H1 (cell line): ENCODE measurements around the gene SYT2. TPM values are rescaled to one million over a fixed set of nuclear protein-coding genes. Genes with fewer than 3 reads are reported as not detected.

Experiments used
- CTCF ChIA-PET: fragments of 300-600 bp; sonication (Branson Sonifier 250); formaldehyde crosslinking; loops from one replicate; lab custom pipeline; 2021; ENCODE audit not compliant: partially characterized antibody; lab: Charles Lee
- POLR2A ChIA-PET: fragments of 300-600 bp; sonication (Branson Sonifier 250); formaldehyde crosslinking; loops from one replicate; lab custom pipeline; 2021; ENCODE audit warnings: inconsistent platforms; ENCODE audit not compliant: partially characterized antibody; lab: Charles Lee
- DNase-seq, 2 experiments: peaks; one replicate each; pipeline versions ENCODE4 v3.0.0 to v3.0.0-alpha.2; 2010 to 2022; ENCODE audit warnings: low spot score in 2 of 2, low read depth in 1 of 2, mixed read lengths in 1 of 2
- FAIRE-seq: peaks from 2 replicates; lab custom pipeline; 2011; peaks lifted over from hg19 to GRCh38; lab: Jason Lieb, UNC
- H2AFZ ChIP-seq: 2 replicates; pipeline ENCODE4 v1.8.1; 2012; ENCODE audit warnings: low read length, inconsistent platforms
- H2AK5ac ChIP-seq: 2 replicates; pipeline ENCODE4 v1.6.1; 2013; ENCODE audit warnings: low read depth, low read length
- H2BK120ac ChIP-seq: replicated peaks from 2 replicates; pipeline ENCODE3; 2013; ENCODE audit warnings: low read depth, low read length, inconsistent platforms
- H2BK12ac ChIP-seq: 2 replicates; pipeline ENCODE4 v1.6.1; 2013; ENCODE audit warnings: low read depth, low read length
- H2BK15ac ChIP-seq: 2 replicates; pipeline ENCODE4 v1.6.1; 2013; ENCODE audit warnings: low read length
- H2BK20ac ChIP-seq: 2 replicates; pipeline ENCODE4 v1.6.1; 2013; ENCODE audit warnings: low read length
- H2BK5ac ChIP-seq: 2 replicates; pipeline ENCODE4 v1.6.1; 2013; ENCODE audit warnings: low read depth, low read length
- H3K14ac ChIP-seq: 2 replicates; pipeline ENCODE4 v1.6.1; 2013; ENCODE audit warnings: inconsistent platforms; ENCODE audit not compliant: insufficient read length
- H3K18ac ChIP-seq: 2 replicates; pipeline ENCODE4 v1.6.1; 2013; ENCODE audit warnings: low read length; ENCODE audit errors: extremely low read depth
- H3K23ac ChIP-seq: 2 replicates; pipeline ENCODE4 v1.6.1; 2013; ENCODE audit warnings: inconsistent platforms; ENCODE audit not compliant: insufficient read length
- H3K23me2 ChIP-seq: 2 replicates; pipeline ENCODE4 v1.6.1; 2013; ENCODE audit warnings: low read depth, low read length
- H3K27ac ChIP-seq: 2 replicates; pipeline ENCODE4 v1.6.1; 2011; ENCODE audit warnings: low read depth, low read length, inconsistent platforms
- H3K27me3 ChIP-seq, 4 experiments: replicated peaks in 1 of 4; 1 replicate in 1 of 4; 2 replicates in 3 of 4; pipeline versions ENCODE4 v1.6.1 to v1.8.1; 2011 to 2013; ENCODE audit warnings: low read length in 3 of 4, mild to moderate bottlenecking in 3 of 4, inconsistent platforms in 2 of 4, mixed read lengths in 2 of 4, moderate library complexity in 1 of 4; ENCODE audit not compliant: control insufficient read depth in 3 of 4, insufficient read depth in 3 of 4; ENCODE audit errors: extremely low read depth in 1 of 4
- H3K36me3 ChIP-seq, 4 experiments: 2 replicates each; pipeline versions ENCODE4 v1.6.1 to v1.8.1; 2011 to 2013; ENCODE audit warnings: mild to moderate bottlenecking in 4 of 4, low read length in 3 of 4, moderate library complexity in 2 of 4, control low read depth in 1 of 4, inconsistent platforms in 1 of 4; ENCODE audit not compliant: insufficient read depth in 4 of 4, control insufficient read depth in 2 of 4
- H3K4ac ChIP-seq: replicated peaks from 2 replicates; pipeline ENCODE3; 2013; ENCODE audit warnings: low read length, low read depth, mixed read lengths, inconsistent platforms; ENCODE audit not compliant: insufficient read length
- H3K4me1 ChIP-seq, 4 experiments: replicated peaks in 1 of 4; 1 replicate in 1 of 4; 2 replicates in 3 of 4; pipeline versions ENCODE4 v1.6.1 to v1.8.1; 2011 to 2013; ENCODE audit warnings: low read length in 3 of 4, inconsistent platforms in 2 of 4, mixed read lengths in 1 of 4; ENCODE audit not compliant: insufficient read depth in 4 of 4, control insufficient read depth in 3 of 4
- H3K4me2 ChIP-seq, 2 experiments: 2 replicates each; pipeline versions ENCODE4 v1.6.1 to v1.8.1; 2011 to 2013; ENCODE audit warnings: low read depth in 2 of 2, low read length in 2 of 2, control low read depth in 1 of 2, inconsistent platforms in 1 of 2, mild to moderate bottlenecking in 1 of 2; ENCODE audit not compliant: insufficient read depth in 1 of 2
- H3K4me3 ChIP-seq, 4 experiments: fragments of 200-600, 300-600 bp in 1 of 4; sonication (generic), shearing (Covaris generic), sonication (Bioruptor Twin) in 1 of 4; 2 replicates each; pipeline versions ENCODE4 v1.5.1 to v1.8.1; 2011 to 2016; ENCODE audit warnings: low read length in 4 of 4, low read depth in 3 of 4, control low read depth in 2 of 4, inconsistent platforms in 2 of 4, mild to moderate bottlenecking in 2 of 4, mixed read lengths in 1 of 4, moderate library complexity in 1 of 4; ENCODE audit not compliant: insufficient read depth in 2 of 4; ENCODE audit errors: extremely low read depth in 1 of 4
- H3K56ac ChIP-seq: replicated peaks from 2 replicates; pipeline ENCODE3; 2013; ENCODE audit warnings: low read depth, mild to moderate bottlenecking, mixed read lengths, low read length, inconsistent platforms; ENCODE audit not compliant: insufficient read length
- H3K79me1 ChIP-seq: 2 replicates; pipeline ENCODE4 v1.6.1; 2013; ENCODE audit warnings: low read depth, low read length, control low read depth
- H3K79me2 ChIP-seq, 2 experiments: 2 replicates each; pipeline versions ENCODE4 v1.6.1 to v1.8.1; 2012 to 2013; ENCODE audit warnings: low read length in 2 of 2, mild to moderate bottlenecking in 2 of 2, inconsistent platforms in 1 of 2; ENCODE audit not compliant: insufficient read depth in 2 of 2, control insufficient read depth in 1 of 2
- H3K9ac ChIP-seq, 4 experiments: replicated peaks in 1 of 4; 1 replicate in 1 of 4; 2 replicates in 3 of 4; pipeline versions ENCODE4 v1.6.1 to v1.8.1; 2011 to 2013; ENCODE audit warnings: low read depth in 3 of 4, low read length in 3 of 4, control low read depth in 2 of 4, mild to moderate bottlenecking in 2 of 4, moderate library complexity in 2 of 4, inconsistent platforms in 1 of 4; ENCODE audit errors: extremely low read depth in 1 of 4
- H3K9me3 ChIP-seq, 2 experiments: 2 replicates each; pipeline versions ENCODE4 v1.6.1 to v1.8.1; 2012 to 2013; ENCODE audit warnings: mild to moderate bottlenecking in 2 of 2, moderate library complexity in 2 of 2, control low read depth in 1 of 2, inconsistent platforms in 1 of 2, low read depth in 1 of 2, low read length in 1 of 2, mixed read lengths in 1 of 2; ENCODE audit not compliant: insufficient read depth in 2 of 2
- H4K20me1 ChIP-seq, 2 experiments: replicated peaks in 1 of 2; 2 replicates each; pipeline versions ENCODE3 to v1.8.1; 2011 to 2013; ENCODE audit warnings: inconsistent platforms in 2 of 2, low read length in 2 of 2, mild to moderate bottlenecking in 1 of 2; ENCODE audit not compliant: insufficient read depth in 2 of 2, control insufficient read depth in 1 of 2
- H4K5ac ChIP-seq: 2 replicates; pipeline ENCODE4 v1.6.1; 2013; ENCODE audit warnings: low read length, low read depth, mixed read lengths, inconsistent platforms; ENCODE audit not compliant: insufficient read length
- H4K8ac ChIP-seq: 2 replicates; pipeline ENCODE4 v1.8.0; 2013; ENCODE audit warnings: mild to moderate bottlenecking, moderate library complexity, low read length, inconsistent platforms; ENCODE audit not compliant: insufficient read depth; ENCODE audit errors: extremely low read depth
- H4K91ac ChIP-seq: replicated peaks from 2 replicates; pipeline ENCODE3; 2013; ENCODE audit warnings: low read length, mixed read lengths, inconsistent platforms; ENCODE audit not compliant: insufficient read length
- CEBPB ChIP-seq: IDR thresholded peaks from 2 replicates; pipeline ENCODE4 v1.6.1; 2012; ENCODE audit warnings: low read depth, low read length
- GABPA ChIP-seq: IDR thresholded peaks from 2 replicates; pipeline ENCODE4 v1.6.1; 2011; ENCODE audit warnings: mild to moderate bottlenecking, low read length, moderate library complexity, borderline replicate concordance; ENCODE audit not compliant: insufficient read depth
- HDAC6 ChIP-seq: IDR thresholded peaks from one replicate; pipeline ENCODE4 v1.7.1; 2012; ENCODE audit warnings: low read depth, mild to moderate bottlenecking, inconsistent platforms, low read length, moderate library complexity
- RXRA ChIP-seq: IDR thresholded peaks from 2 replicates; pipeline ENCODE4 v1.6.1; 2011; ENCODE audit warnings: low read depth, mild to moderate bottlenecking, low read length, moderate library complexity; ENCODE audit not compliant: insufficient read depth
- SP4 ChIP-seq: IDR thresholded peaks from 2 replicates; pipeline ENCODE4 v1.6.1; 2012; ENCODE audit warnings: low read length, inconsistent platforms
- WGBS, 2 experiments: shearing (Covaris generic) in 1 of 2; methylation state at CpG; one replicate each; pipeline versions ENCODE4 v1.1.6 to v1.1.7; 2013 to 2015; ENCODE audit warnings: low lambda C conversion rate in 2 of 2, mixed read lengths in 2 of 2, inconsistent platforms in 1 of 2, low coverage in 1 of 2, missing lambda C conversion rate in 1 of 2; ENCODE audit not compliant: insufficient replicate concordance in 2 of 2, insufficient coverage in 1 of 2, insufficient read length in 1 of 2; ENCODE audit errors: extremely low coverage in 1 of 2, missing lambda C conversion rate in 1 of 2; 5-methylcytosine and 5-hydroxymethylcytosine counted together
- polyA plus RNA-seq, 7 experiments: library from polyadenylated mRNA; depleted of rRNA in 3 of 7; stranded (reverse) in 5 of 7; unstranded in 2 of 7; fragments of >200 nt in 5 of 7; fragments of 200-250 nt in 2 of 7; gene quantifications; 1 replicate in 5 of 7; 2 replicates in 1 of 7; 4 replicates in 1 of 7; pipeline versions ENCODE4 v1.2.1 to v1.2.3, GENCODE V29; 2011 to 2013; ENCODE audit warnings: missing spikeins in 2 of 7, mixed read lengths in 2 of 7
- total RNA-seq: library from RNA; stranded (reverse); fragmentation: NEBNext Ultra II Directional; extraction: Animal tissue kit (Norgen Biotek cat#: 25700); gene quantifications from 2 replicates; pipeline ENCODE4 v1.2.1, GENCODE V29; 2021
- TF ChIP-seq, protein P1 (sequence below): IDR thresholded peaks from 2 replicates; pipeline ENCODE4 v1.6.1; 2012; ENCODE audit warnings: inconsistent platforms

The SYT2 gene
- total and polyA plus RNA-seq, 2 of the 8 experiments (the other 6 are each of a cell fraction or from before 2014, with no cell fraction given) = 2.8 to 11.0 TPM

GRCh38 chr1:202683029-202683428, 27.2 kb downstream of the SYT2 start:
- peaks cover 3 to 19% (median 7%) of the 10 kb centered on the region in 4 experiments; a peak in 5 of 7 replicates for H3K4me1 ChIP-seq
- H3K27me3 ChIP-seq = no peaks in the 10 kb centered on the region
- no peaks in the 10 kb centered on the region; the same call in 1 of the 2 replicates for H3K79me1 ChIP-seq
- no peak overlapping the region for H3K4me3 ChIP-seq
- H4K5ac ChIP-seq = no peak overlapping the region
- no peaks in the 10 kb centered on the region; a peak in 1 of 4 replicates for H3K79me2 ChIP-seq
- H4K8ac ChIP-seq = no peak overlapping the region
- H3K23ac ChIP-seq = no peak overlapping the region
- no peaks in the 10 kb centered on the region for H3K9me3 ChIP-seq
- no peak overlapping the region for H3K9ac ChIP-seq
- H3K4me2 ChIP-seq = no peak overlapping the region
- H3K23me2 ChIP-seq = no peaks in the 10 kb centered on the region
- H2BK5ac ChIP-seq = no peak overlapping the region
- TF ChIP-seq HDAC6 (no peak), SP4 (no peak), CEBPB (no peak), RXRA (no peak), GABPA (no peak)
- TF ChIP-seq, protein P1, sequence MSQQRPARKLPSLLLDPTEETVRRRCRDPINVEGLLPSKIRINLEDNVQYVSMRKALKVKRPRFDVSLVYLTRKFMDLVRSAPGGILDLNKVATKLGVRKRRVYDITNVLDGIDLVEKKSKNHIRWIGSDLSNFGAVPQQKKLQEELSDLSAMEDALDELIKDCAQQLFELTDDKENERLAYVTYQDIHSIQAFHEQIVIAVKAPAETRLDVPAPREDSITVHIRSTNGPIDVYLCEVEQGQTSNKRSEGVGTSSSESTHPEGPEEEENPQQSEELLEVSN = no peak
- no peak overlapping the region for H4K91ac ChIP-seq
- CTCF ChIA-PET = interaction anchor here (4.0 to 7.8 kb wide), 4 partner anchors 9 to 35 kb away, joined by 28 to 94 read pairs (median 36); no protein-coding TSS in a partner anchor
- H2AFZ ChIP-seq = no peak overlapping the region
- no peak for FAIRE-seq
- no peak overlapping the region for H2AK5ac ChIP-seq
- H3K4ac ChIP-seq = no peak overlapping the region
- H3K18ac ChIP-seq = no peak overlapping the region
- no peaks in the 10 kb centered on the region for H3K36me3 ChIP-seq
- WGBS, 2 experiments = 89% methylated on average over 4 of the region's 4 CpGs; no CpG with 5 or more reads in 1 of the 2 experiments
- no peak overlapping the region for H2BK120ac ChIP-seq
- peaks cover 2 to 4% of the 10 kb centered on the region in 2 experiments for H4K20me1 ChIP-seq
- DNase-seq = no peak
- H2BK15ac ChIP-seq = no peak overlapping the region
- no peak overlapping the region for H2BK20ac ChIP-seq
- POLR2A ChIA-PET = interaction anchor here (1.8 kb wide), 1 partner anchor 8 kb away, joined by 4 read pairs; no protein-coding TSS in a partner anchor
- no peak overlapping the region for H3K56ac ChIP-seq
- no peak overlapping the region for H3K27ac ChIP-seq
- H3K14ac ChIP-seq = no peak overlapping the region
- no peak overlapping the region for H2BK12ac ChIP-seq
